Ascending aorta (tissue), 2 donors: Measurements from ENCODE around the gene ATF7. TPM values are rescaled to one million over a fixed set of nuclear protein-coding genes. Genes with fewer than 3 reads are reported as not detected.

Experiments used
- DNase-seq, 2 donors: peaks; one replicate each; pipeline ENCODE4 v3.0.0-alpha.2; 2019; ENCODE audit warnings: low spot score in 2 of 2
- H3K27ac ChIP-seq, 2 donors: fragments of 200-600 bp; sonication (generic); one replicate each; pipeline ENCODE4 v1.5.1; 2016 to 2017; ENCODE audit warnings: mild to moderate bottlenecking in 1 of 2
- H3K27me3 ChIP-seq: fragments of 200-600 bp; sonication (generic); one replicate; pipeline ENCODE4 v1.5.1; 2017
- H3K36me3 ChIP-seq, 2 donors: fragments of 200-600 bp; sonication (generic); one replicate each; pipeline ENCODE4 v1.5.1; 2016
- H3K4me1 ChIP-seq, 2 donors: fragments of 200-600 bp; sonication (generic); one replicate each; pipeline ENCODE4 v1.5.1; 2016 to 2017; ENCODE audit warnings: mild to moderate bottlenecking in 1 of 2
- H3K4me3 ChIP-seq, 2 donors: fragments of 200-600 bp; sonication (generic); one replicate each; pipeline ENCODE4 v1.5.1; 2016 to 2017; ENCODE audit warnings: mild to moderate bottlenecking in 1 of 2
- H3K9me3 ChIP-seq, 2 donors: fragments of 200-600 bp; sonication (generic); one replicate each; pipeline ENCODE4 v1.5.1; 2016
- CTCF ChIP-seq, 3 experiments: fragments of 200-600 bp in 2 of 3; fragments of 450-650 bp in 1 of 3; sonication (generic) in 2 of 3; IDR thresholded peaks; one replicate each; pipeline ENCODE4 v1.5.1; 2016 to 2019; ENCODE audit warnings: antibody characterized with exemption in 3 of 3, mild to moderate bottlenecking in 1 of 3, moderate library complexity in 1 of 3
- intact Hi-C: fragments of 100-400 bp; cut with DNase I; formaldehyde crosslinking; loops from one replicate; pipeline ENCODE4 v1.15.1; 2023
- total RNA-seq: library from RNA; depleted of rRNA; stranded (reverse); fragments of >200 nt; gene quantifications from one replicate; pipeline ENCODE4 v1.1.0, GENCODE V29; 2016

Gene ATF7
- total RNA-seq, 1 donor from 2014 or later: 67.6 TPM

GRCh38 chr12:53513712-53514410 lies 112.3 kb downstream of the ATF7 start:
- Histone ChIP-seq H3K4me3 (no peak overlapping the region), H3K27ac (peak overlapping the region in 1 of 2 donors; percentile 8), H3K9me3 (no peaks in the 10 kb centered on the region), H3K4me1 (no peaks in the 10 kb centered on the region), H3K27me3 (no peaks in the 10 kb centered on the region), H3K36me3 (peaks cover 75 to 80% of the 10 kb centered on the region in 2 donors)
- no peak for TF ChIP-seq CTCF (IDR thresholded peaks at IDR 0.05)
- DNase-seq: no peak
- intact Hi-C loops: no loop called here

GRCh38 chr12:53510181-53510812 lies 115.9 kb downstream of the ATF7 start:
- Histone ChIP-seq H3K27me3 (no peaks in the 10 kb centered on the region), H3K4me1 (peaks cover 13 to 21% of the 10 kb centered on the region in 2 donors), H3K36me3 (peaks cover 50 to 65% of the 10 kb centered on the region in 2 donors), H3K9me3 (no peaks in the 10 kb centered on the region), H3K4me3 (no peak overlapping the region), H3K27ac (no peak overlapping the region)
- DNase-seq: peak in 1 of 2 donors; percentile 21
- intact Hi-C loops: no loop called here
- TF ChIP-seq CTCF (IDR thresholded peaks at IDR 0.05): no peak

- Histone ChIP-seq H3K9me3 (no peaks in the 10 kb centered on the region), H3K36me3 (peaks cover 34 to 48% of the 10 kb centered on the region in 2 donors), H3K4me1 (peaks cover 15 to 28% of the 10 kb centered on the region in 2 donors), H3K27ac (peak overlapping the region; percentile 20 to 43), H3K4me3 (no peak overlapping the region), H3K27me3 (no peaks in the 10 kb centered on the region)
- TF ChIP-seq CTCF (IDR thresholded peaks at IDR 0.05): peak; percentile 85 to 93 (median 88)
- peak; percentile 50 to 94 for DNase-seq
- intact Hi-C loops: loop anchor here (2.0 kb wide), 1 partner anchor 30 kb away; no protein-coding TSS in a partner anchor
These were observed 117.5 kb downstream of the ATF7 start for GRCh38 chr12:53508534-53509170.

GRCh38 chr12:53507603-53507885 lies 118.6 kb downstream of the ATF7 start:
- intact Hi-C loops: no loop called here
- DNase-seq: no peak

More at GRCh38 chr12:53507603-53507885, 118.6 kb downstream of the ATF7 start:
- no peaks in the 10 kb centered on the region for H3K27me3 ChIP-seq
- peaks cover 23 to 38% of the 10 kb centered on the region in 2 donors for H3K36me3 ChIP-seq
- H3K4me1 ChIP-seq: peaks cover 20 to 37% of the 10 kb centered on the region in 2 donors
- H3K9me3 ChIP-seq: no peaks in the 10 kb centered on the region
- H3K4me3 ChIP-seq: no peak overlapping the region
- peak overlapping the region; percentile 94 to 98 for H3K27ac ChIP-seq
- TF ChIP-seq CTCF (IDR thresholded peaks at IDR 0.05): no peak
